HG03354 (cell line): ENCODE results near the gene CNDP2.
A peak's percentile ranks its signal among the peaks of the same experiment; 100 is the strongest.

Experiments used
- ATAC-seq: cut with Tn5 transposase; IDR thresholded peaks from one replicate; pipeline ENCODE4 v1.9.1; 2021; ENCODE audit warnings: mild to moderate bottlenecking; ENCODE audit not compliant: unreplicated experiment, poor library complexity, severe bottlenecking

Gene CNDP2

GRCh38 chr18:74495581-74496507 is at the start of gene CNDP2:
CNDP2 (plus strand) TSS chr18:74496363; CDS start chr18:74499974, 3,611 bp downstream.
- ATAC-seq: peak; percentile 80

- no peak for ATAC-seq
Observed at GRCh38 chr18:74446631-74447403, 49.3 kb upstream of the CNDP2 start.

GRCh38 chr18:74447404-74448152 is 48.6 kb upstream of the CNDP2 start:
- no peak for ATAC-seq

- no peak for ATAC-seq
Observed at GRCh38 chr18:74450626-74451025, 45.5 kb upstream of the CNDP2 start.

- ATAC-seq: no peak
Observed at GRCh38 chr18:74451148-74451547, 45.0 kb upstream of the CNDP2 start.

- ATAC-seq: no peak
Observed at GRCh38 chr18:74453016-74453566, 43.1 kb upstream of the CNDP2 start.

- ATAC-seq: no peak
Observed at GRCh38 chr18:74453642-74454198, 42.4 kb upstream of the CNDP2 start.

GRCh38 chr18:74454279-74454751 is 41.8 kb upstream of the CNDP2 start:
- no peak for ATAC-seq

- ATAC-seq: no peak
Observed at GRCh38 chr18:74455386-74455785, 40.8 kb upstream of the CNDP2 start.

- ATAC-seq: no peak
Observed at GRCh38 chr18:74456017-74456348, 40.2 kb upstream of the CNDP2 start.

GRCh38 chr18:74456349-74457042 is 39.7 kb upstream of the CNDP2 start:
- no peak for ATAC-seq

GRCh38 chr18:74457043-74457724 is 39.0 kb upstream of the CNDP2 start, which contains the start of gene DIPK1C:
DIPK1C (minus strand) TSS chr18:74457308; CDS start chr18:74457259, 49 bp downstream.
- no peak for ATAC-seq

GRCh38 chr18:74457725-74458421 is 38.3 kb upstream of the CNDP2 start:
- no peak for ATAC-seq

GRCh38 chr18:74459889-74460288 is 36.3 kb upstream of the CNDP2 start:
- ATAC-seq: no peak

GRCh38 chr18:74460825-74461224 is 35.3 kb upstream of the CNDP2 start:
- no peak for ATAC-seq

GRCh38 chr18:74463254-74463653 is 32.9 kb upstream of the CNDP2 start:
- ATAC-seq: no peak

- no peak for ATAC-seq
Observed at GRCh38 chr18:74463983-74464382, 32.2 kb upstream of the CNDP2 start.

- no peak for ATAC-seq
Observed at GRCh38 chr18:74465775-74466174, 30.4 kb upstream of the CNDP2 start.
